T47D (cell line): ENCODE results near the gene ING4.

ENCODE experiments used
- DNase-seq, 2 experiments: peaks; one replicate each; pipeline versions ENCODE4 v3.0.0 to v3.0.0-alpha.2; 2011 to 2012; ENCODE audit warnings: low read depth in 1 of 2, low spot score in 1 of 2
- JUND ChIP-seq: IDR thresholded peaks from 2 replicates; pipeline ENCODE4 v1.6.1; 2012; ENCODE audit warnings: low read depth
- in situ Hi-C: cut with HindIII; loops from 2 replicates; pipeline ENCODE4 v1.10.0; 2016; ENCODE audit warnings: low sequenced_read_pairs, low pct_unique_long_range_greater_than_20kb

ING4 gene

GRCh38 chr12:6696690-6697583 lies 34.0 kb upstream of the ING4 start:
- DNase-seq = no peak
- TF ChIP-seq JUND = no peak
- in situ Hi-C loops = no loop called here

- DNase-seq = no peak
- in situ Hi-C loops = no loop called here
Observed at GRCh38 chr12:6695313-6696045, 32.6 kb upstream of the ING4 start.

DNA sequence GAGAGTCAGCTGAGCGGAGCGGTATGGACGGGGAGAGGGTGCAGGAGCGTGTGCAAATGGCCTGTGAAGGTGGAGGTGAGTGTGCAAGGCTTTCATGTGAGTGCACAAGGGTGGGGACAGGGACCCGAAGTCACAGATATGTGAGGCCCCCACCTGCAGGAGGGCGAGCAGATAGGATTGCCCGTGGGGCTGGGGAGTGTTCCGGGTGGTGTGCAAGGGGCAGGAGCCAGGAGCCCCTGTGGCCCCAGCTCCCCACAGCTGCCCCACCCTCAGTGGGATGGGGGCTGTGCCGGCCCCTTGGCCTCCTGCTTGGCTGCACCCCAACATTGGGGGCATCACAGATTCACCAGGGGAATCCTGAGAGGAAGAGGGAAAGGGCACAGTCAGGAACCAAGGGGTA lies 31.8 kb upstream of the ING4 start:
- no peak for TF ChIP-seq JUND
- in situ Hi-C loops = no loop called here
- no peak for DNase-seq

More at GRCh38 chr12:6695313-6696045, 32.6 kb upstream of the ING4 start:
- TF ChIP-seq JUND = no peak

- in situ Hi-C loops = no loop called here
- no peak for TF ChIP-seq JUND
Observed at GRCh38 chr12:6693832-6694355, 31.0 kb upstream of the ING4 start.

DNA sequence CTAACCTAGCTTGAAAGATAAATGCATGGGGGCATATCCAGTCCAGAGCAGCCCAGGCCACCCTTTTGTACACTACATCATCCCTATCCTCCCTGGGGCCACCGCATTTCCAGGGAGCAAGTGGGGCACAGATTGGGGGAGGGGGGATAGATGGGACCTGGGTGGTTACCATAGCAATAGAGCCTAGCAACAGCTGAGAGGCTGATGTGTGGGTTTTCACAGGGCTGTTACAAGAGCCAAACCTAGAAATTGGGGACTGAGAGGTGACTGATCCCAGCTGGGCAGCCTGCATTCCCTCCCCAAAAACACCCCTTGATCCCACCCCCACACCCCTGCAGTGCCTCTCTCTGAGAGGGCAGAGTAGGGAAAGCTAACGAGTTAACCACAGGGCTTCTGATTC lies 30.0 kb upstream of the ING4 start:
- TF ChIP-seq JUND = no peak
- in situ Hi-C loops = no loop called here
- no peak for DNase-seq

More at GRCh38 chr12:6693832-6694355, 31.0 kb upstream of the ING4 start:
- DNase-seq = no peak

DNA sequence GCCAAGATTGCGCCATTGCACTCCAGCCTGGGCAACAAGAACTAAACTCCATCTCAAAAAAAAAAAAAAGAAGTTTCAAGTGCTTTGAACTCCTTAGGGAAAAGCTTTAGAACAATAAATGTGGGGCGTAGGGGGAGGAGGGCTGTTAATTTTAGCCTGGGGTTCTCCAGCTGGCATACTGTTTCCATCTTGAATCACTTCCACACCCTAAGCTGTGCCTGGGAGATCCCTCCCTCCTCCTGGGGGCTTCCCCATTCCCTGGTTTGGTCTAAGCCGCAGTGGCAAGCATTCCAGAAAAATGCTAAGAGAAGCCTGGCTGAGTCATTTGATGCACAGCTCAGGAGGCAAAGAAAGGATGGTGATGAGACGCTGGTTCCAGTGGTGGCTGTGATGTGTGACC lies 28.6 kb upstream of the ING4 start:
- no peak for DNase-seq
- no peak for TF ChIP-seq JUND
- in situ Hi-C loops = no loop called here

DNA sequence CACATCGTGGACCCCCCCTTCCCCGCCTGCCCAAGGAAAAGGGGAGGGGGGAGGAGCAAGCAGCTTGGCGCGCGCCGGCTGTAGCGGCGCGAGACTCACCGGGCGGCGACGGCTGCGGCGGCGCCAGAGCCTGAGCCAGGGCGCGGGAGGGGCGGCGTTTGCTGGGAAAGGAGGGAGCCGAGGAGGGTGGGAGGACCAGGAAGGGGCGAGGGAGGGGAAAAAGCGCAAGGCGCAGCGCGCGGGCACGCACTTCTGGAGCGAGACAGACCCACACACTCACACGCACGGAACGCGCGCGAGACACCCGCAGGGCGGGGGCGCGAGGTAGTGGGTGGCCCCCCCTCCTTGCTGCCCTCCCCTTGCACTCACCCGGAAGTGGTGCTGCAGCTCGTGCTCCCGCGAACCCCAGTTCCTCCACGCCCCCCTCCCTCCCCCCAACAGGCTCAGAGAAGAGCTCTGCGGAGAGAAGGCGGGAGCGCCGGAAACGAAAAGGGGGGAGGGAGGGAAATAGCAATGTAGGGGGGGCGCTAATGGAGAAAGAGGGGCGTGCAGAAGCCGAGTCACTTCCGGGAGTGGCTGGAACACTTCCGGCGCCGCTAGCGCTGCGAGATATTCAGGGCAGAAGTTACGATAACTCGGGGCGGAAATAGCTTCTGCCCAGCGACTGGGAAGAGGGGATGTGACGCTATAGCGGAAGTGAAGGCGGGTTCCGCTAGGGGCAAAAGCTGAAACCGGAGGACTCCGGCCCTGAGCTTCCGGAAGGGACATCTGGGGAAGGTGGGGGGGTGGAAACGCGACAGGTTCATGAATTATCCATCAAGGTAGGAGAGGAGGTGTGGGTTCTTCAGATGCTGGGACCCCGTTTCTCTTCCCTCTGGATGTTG lies 26.3 kb upstream of the ING4 start, which contains the start of gene ZNF384:
ZNF384 (minus strand) TSS at position 377 of the 884 bp plus-strand sequence. CDS start 9,855 bp downstream, outside the sequence.
- in situ Hi-C loops = no loop called here
- TF ChIP-seq JUND = no peak

DNA sequence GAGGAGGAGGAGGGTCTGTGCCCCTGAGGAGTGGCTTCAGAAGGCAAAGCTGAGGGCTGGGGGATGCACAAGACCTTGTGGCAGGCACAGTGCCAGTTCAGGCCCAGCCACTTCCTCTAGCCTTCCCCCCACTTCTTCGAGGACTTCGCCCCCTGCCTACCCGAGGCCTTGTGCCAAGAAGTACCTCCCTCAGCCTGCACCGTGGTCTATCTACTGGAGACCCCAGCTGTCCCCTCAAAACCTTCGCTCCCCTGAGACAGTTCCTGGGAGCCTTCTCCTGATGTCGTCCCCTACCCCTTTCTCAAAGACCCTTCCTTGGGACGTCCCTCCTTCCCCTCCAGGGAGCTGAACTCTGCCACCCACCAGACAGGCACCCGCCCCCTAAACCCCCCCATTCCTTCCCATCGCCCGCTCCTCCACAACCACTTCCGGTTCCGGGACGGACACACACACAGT lies 25.7 kb upstream of the ING4 start:
- no peak for DNase-seq
- in situ Hi-C loops = no loop called here
- no peak for TF ChIP-seq JUND

More for the DNA sequence above, 26.3 kb upstream of the ING4 start, which contains the start of gene ZNF384:
- peak; percentile 58 to 96 for DNase-seq

GRCh38 chr12:6685814-6686213 lies 22.9 kb upstream of the ING4 start:
- in situ Hi-C loops = no loop called here
- no peak for DNase-seq
- no peak for TF ChIP-seq JUND

- in situ Hi-C loops = no loop called here
Observed at GRCh38 chr12:6684609-6685008, 21.7 kb upstream of the ING4 start.

DNA sequence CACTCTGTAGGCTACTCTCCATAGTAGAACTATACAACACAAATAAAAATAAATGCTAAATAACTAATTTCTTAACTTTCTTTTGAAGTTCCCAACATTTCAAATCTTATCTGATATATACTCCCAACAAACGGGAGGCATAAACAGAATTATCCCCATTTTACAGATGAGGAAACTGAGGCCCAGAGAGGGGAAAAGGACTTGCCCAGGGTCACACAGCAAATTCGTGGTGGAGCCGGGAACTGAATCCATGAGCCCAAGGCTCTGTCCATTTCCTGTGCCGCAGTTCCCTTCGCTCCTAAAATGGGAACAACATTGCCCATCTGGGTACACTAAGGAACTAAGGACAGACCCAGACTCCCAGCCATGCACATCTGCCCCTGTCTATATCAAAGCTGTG lies 14.0 kb upstream of the ING4 start:
- in situ Hi-C loops = no loop called here
- no peak for TF ChIP-seq JUND
- DNase-seq = no peak

More at GRCh38 chr12:6684609-6685008, 21.7 kb upstream of the ING4 start:
- TF ChIP-seq JUND = no peak
- peak in 1 of 2 experiments; percentile 18 for DNase-seq

- DNase-seq = no peak
- in situ Hi-C loops = no loop called here
- no peak for TF ChIP-seq JUND
Observed at GRCh38 chr12:6672143-6672542, 9.2 kb upstream of the ING4 start.
